ENCODE data around the gene PDIA3.

- no peak for TF ChIP-seq CTCF (IDR thresholded peaks at IDR 0.05; ENCODE audit: insufficient read depth, low read length, poor library complexity, severe bottlenecking)
- TF ChIP-seq EZH2phosphoT487 (conservative IDR thresholded peaks at IDR 0.05; ENCODE audit: low read length), result no peak
Measured at GRCh38 chr15:43789409-43789808, 43.2 kb downstream of the PDIA3 start.
